Uterus (tissue), 4 donors: ENCODE data around the gene NTPCR. TPM values are rescaled to one million over a fixed set of nuclear protein-coding genes. Genes with fewer than 3 reads are reported as not detected.

Experiments
- DNase-seq, 2 donors: peaks; one replicate each; pipeline ENCODE4 v3.0.0-alpha.2; 2019 to 2020
- H3K27ac ChIP-seq, 2 donors: fragments of 200-600 bp; sonication (generic); 1 replicate in 1 of 2; 2 replicates in 1 of 2; pipeline ENCODE4 v1.5.1; 2016 to 2018
- H3K27me3 ChIP-seq, 2 donors: fragments of 200-600 bp; sonication (generic); one replicate each; pipeline ENCODE4 v1.5.1; 2018 to 2019; ENCODE audit warnings: control low read depth in 1 of 2
- H3K36me3 ChIP-seq, 2 donors: fragments of 200-600 bp; sonication (generic); one replicate each; pipeline ENCODE4 v1.5.1; 2019; ENCODE audit warnings: control low read depth in 1 of 2
- H3K4me1 ChIP-seq, 2 donors: fragments of 200-600 bp; sonication (generic); one replicate each; pipeline ENCODE4 v1.5.1; 2018 to 2019; ENCODE audit warnings: control low read depth in 1 of 2
- H3K4me3 ChIP-seq, 2 donors: fragments of 200-600 bp; sonication (generic); 1 replicate in 1 of 2; 2 replicates in 1 of 2; pipeline ENCODE4 v1.5.1; 2018 to 2019; ENCODE audit warnings: mild to moderate bottlenecking in 1 of 2
- H3K9me3 ChIP-seq, 2 donors: fragments of 200-600 bp; sonication (generic); one replicate each; pipeline ENCODE4 v1.5.1; 2019; ENCODE audit warnings: control low read depth in 1 of 2
- CTCF ChIP-seq, 4 experiments: fragments of 200-600 bp in 2 of 4; fragments of 450-650 bp in 2 of 4; sonication (generic) in 2 of 4; IDR thresholded peaks; one replicate each; pipeline ENCODE4 v1.5.1; 2016 to 2019; ENCODE audit warnings: antibody characterized with exemption in 4 of 4, mild to moderate bottlenecking in 2 of 4, moderate library complexity in 1 of 4
- POLR2A ChIP-seq, 2 donors: fragments of 450-650 bp; IDR thresholded peaks; one replicate each; pipeline ENCODE4 v1.6.1; 2016; ENCODE audit warnings: antibody characterized with exemption in 2 of 2, mild to moderate bottlenecking in 1 of 2, moderate library complexity in 1 of 2
- intact Hi-C: fragments of 100-400 bp; cut with DNase I; formaldehyde crosslinking; loops from one replicate; pipeline ENCODE4 v1.15.1; 2023; ENCODE audit warnings: low total_unique reads
- total RNA-seq, 4 donors: library from RNA; depleted of rRNA in 3 of 4; stranded (reverse); fragments of >200 nt in 3 of 4; gene quantifications; one replicate each; pipeline versions ENCODE4 v1.1.0 to v1.2.4, GENCODE V29; 2014 to 2023
- donor health status: DM: yes; HTN: yes; CAD: no.

NTPCR gene
- total RNA-seq, 4 donors from 2014 or later, result 7.4 to 30.1 (median 17.1) TPM

DNA sequence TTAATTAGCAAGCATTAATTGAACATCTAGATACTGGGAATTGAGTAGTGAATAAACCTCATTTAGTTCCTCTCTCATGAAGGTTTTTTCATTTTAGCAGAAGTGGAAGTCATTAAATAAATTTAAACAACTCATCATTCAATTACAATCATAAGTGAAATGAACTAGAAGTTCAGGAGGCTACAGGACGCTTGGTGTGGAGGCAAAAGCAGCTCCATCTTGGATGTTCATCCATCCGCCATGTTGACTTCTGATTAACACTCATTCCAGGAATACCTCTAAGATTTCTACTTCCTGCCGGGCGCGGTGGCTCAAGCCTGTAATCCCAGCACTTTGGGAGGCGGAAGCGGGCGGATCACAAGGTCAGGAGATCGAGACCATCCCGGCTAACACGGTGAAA, 11.5 kb upstream of the NTPCR start:
- no peak overlapping the region for H3K4me3 ChIP-seq
- H3K9me3 ChIP-seq, result no peaks in the 10 kb centered on the region
- no peaks in the 10 kb centered on the region for H3K27me3 ChIP-seq
- H3K27ac ChIP-seq, result no peak overlapping the region
- H3K36me3 ChIP-seq, result no peaks in the 10 kb centered on the region
- no peak for DNase-seq
- intact Hi-C loops, result no loop called here
- H3K4me1 ChIP-seq, result no peaks in the 10 kb centered on the region
- TF ChIP-seq CTCF (IDR thresholded peaks at IDR 0.05) (no peak), POLR2A (IDR thresholded peaks at IDR 0.05) (no peak)

- DNase-seq, result no peak
- TF ChIP-seq CTCF (IDR thresholded peaks at IDR 0.05) (no peak), POLR2A (IDR thresholded peaks at IDR 0.05) (no peak)
- Histone ChIP-seq H3K27ac (no peak overlapping the region), H3K27me3 (no peaks in the 10 kb centered on the region), H3K9me3 (no peaks in the 10 kb centered on the region), H3K4me3 (no peak overlapping the region), H3K36me3 (no peaks in the 10 kb centered on the region), H3K4me1 (no peaks in the 10 kb centered on the region)
- intact Hi-C loops, result no loop called here
Observed at GRCh38 chr1:232939748-232940147, 10.7 kb upstream of the NTPCR start.

DNA sequence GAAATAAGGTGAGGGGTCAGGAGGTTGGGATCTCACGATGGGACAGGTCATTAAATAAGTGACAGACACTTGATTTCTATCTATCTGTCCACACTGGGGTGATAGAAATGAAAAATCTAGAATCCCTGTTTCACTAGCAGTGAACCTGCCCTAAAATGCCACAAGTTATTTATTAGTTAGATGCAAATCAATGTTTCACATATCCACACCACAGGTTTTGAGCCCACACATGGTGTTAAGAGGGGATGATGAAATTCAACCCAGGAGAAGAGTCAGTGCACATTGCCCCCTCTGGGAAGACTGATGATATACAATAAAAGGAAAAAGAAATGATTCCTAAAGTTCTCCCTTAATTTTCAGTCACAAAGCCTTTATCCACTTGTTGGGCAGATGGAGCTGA, 10.1 kb upstream of the NTPCR start:
- no peaks in the 10 kb centered on the region for H3K4me1 ChIP-seq
- intact Hi-C loops, result no loop called here
- H3K36me3 ChIP-seq, result no peaks in the 10 kb centered on the region
- H3K27ac ChIP-seq, result no peak overlapping the region
- TF ChIP-seq POLR2A (IDR thresholded peaks at IDR 0.05) (no peak), CTCF (IDR thresholded peaks at IDR 0.05) (no peak)
- H3K27me3 ChIP-seq, result no peaks in the 10 kb centered on the region
- H3K9me3 ChIP-seq, result no peaks in the 10 kb centered on the region
- no peak overlapping the region for H3K4me3 ChIP-seq
- DNase-seq, result no peak

- intact Hi-C loops, result no loop called here
Observed at GRCh38 chr1:232942413-232943294, 7.8 kb upstream of the NTPCR start.

More at GRCh38 chr1:232942413-232943294, 7.8 kb upstream of the NTPCR start:
- TF ChIP-seq POLR2A (IDR thresholded peaks at IDR 0.05) (no peak), CTCF (IDR thresholded peaks at IDR 0.05) (no peak)
- Histone ChIP-seq H3K27ac (no peak overlapping the region), H3K27me3 (no peaks in the 10 kb centered on the region), H3K9me3 (no peaks in the 10 kb centered on the region), H3K36me3 (no peaks in the 10 kb centered on the region), H3K4me3 (no peak overlapping the region), H3K4me1 (no peaks in the 10 kb centered on the region)
- no peak for DNase-seq
